HG03558 (cell line): ENCODE results near the gene ANTXR2.
"Not testable (repeated sequence)": the region's sequence is repeated elsewhere in the genome, so short reads cannot be mapped to it uniquely, and the experiment has no call there.

ENCODE experiments used
- ATAC-seq: cut with Tn5 transposase; IDR thresholded peaks from one replicate; pipeline ENCODE4 v1.9.1; 2021; ENCODE audit warnings: moderate number of reproducible peaks; ENCODE audit not compliant: unreplicated experiment; ENCODE audit errors: extremely low read depth

Gene ANTXR2

GRCh38 chr4:79999048-79999447 lies 74.0 kb downstream of the ANTXR2 start:
- not testable (repeated sequence) for ATAC-seq

DNA sequence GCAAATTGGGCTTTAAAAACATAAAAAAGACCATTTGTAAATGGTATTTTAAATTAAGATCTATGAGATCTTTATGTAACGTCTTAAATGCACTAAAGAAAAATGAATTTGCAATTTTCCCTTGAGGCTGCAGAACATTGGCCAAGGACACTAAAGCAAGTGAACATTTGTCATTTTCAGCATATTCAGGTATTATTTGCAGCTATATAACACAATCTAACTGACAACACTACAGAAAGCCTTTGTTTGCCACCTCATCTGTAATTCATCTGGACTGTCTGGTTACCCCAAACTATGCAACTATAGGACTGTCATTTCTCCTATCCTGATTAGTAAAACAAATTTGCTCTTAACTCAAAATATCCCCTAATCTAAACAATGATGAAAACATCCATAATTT lies 74.8 kb downstream of the ANTXR2 start:
- no peak for ATAC-seq

DNA sequence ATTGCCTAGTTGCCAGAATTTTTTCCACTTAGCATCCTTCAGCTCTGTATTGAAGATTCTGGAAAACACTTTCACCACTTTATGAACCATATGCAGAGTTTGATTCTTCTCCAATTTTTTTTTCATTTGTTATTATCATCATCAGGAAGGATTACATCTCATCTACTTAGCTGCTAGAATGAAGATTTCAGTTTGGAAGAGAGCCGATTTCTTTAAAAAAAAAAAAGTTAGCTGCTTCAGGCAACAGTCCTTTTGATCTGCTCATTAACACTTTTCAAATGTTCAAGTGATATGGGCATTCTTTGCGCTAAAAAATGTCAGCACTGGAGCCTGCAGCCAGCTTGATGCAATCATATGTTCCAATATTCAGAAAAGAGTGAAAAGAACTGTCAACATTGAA lies 76.2 kb downstream of the ANTXR2 start:
- no peak for ATAC-seq

- no peak for ATAC-seq
Measured at GRCh38 chr4:79993476-79993875, 79.6 kb downstream of the ANTXR2 start.

DNA sequence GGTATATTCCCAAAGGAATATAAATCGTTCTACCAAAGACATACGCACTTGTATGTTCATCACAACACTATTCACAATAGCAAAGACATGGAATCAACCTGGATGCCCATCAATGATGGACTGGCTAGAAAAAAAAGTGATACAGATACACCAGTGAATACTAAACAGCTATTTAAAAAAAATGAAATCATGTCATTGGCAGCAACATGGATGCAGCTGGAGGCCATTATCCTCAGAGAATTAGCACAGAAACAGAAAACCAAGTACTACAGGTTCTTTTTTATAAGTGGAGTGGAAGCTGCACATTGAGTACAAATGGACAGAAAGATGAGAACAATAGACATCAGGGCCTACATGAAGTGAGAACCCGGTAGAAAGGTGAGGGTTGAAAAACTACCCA lies 81.4 kb downstream of the ANTXR2 start:
- no peak for ATAC-seq

GRCh38 chr4:79991100-79991499 lies 81.9 kb downstream of the ANTXR2 start:
- ATAC-seq, result not testable (repeated sequence)

- ATAC-seq, result no peak
Measured at GRCh38 chr4:79987401-79987800, 85.6 kb downstream of the ANTXR2 start.

DNA sequence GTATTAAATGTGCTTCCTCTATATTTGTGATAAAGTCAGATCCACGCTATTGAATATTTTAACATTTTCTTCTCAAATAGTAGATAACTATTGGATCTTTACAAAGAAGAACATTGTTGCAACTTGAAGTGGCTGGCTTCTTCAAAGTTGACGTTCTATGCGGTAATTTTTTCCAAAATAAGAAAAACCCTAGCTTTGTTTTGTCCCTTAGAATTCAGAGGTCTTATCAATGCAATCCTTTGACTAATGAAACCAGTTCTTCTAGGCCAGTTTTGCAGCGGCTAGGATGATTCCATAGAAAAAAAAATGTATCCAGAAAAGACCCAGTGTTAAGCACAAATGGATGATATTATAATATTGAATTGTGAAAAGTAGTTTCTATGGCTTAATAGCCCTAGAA lies 89.6 kb downstream of the ANTXR2 start:
- no peak for ATAC-seq

DNA sequence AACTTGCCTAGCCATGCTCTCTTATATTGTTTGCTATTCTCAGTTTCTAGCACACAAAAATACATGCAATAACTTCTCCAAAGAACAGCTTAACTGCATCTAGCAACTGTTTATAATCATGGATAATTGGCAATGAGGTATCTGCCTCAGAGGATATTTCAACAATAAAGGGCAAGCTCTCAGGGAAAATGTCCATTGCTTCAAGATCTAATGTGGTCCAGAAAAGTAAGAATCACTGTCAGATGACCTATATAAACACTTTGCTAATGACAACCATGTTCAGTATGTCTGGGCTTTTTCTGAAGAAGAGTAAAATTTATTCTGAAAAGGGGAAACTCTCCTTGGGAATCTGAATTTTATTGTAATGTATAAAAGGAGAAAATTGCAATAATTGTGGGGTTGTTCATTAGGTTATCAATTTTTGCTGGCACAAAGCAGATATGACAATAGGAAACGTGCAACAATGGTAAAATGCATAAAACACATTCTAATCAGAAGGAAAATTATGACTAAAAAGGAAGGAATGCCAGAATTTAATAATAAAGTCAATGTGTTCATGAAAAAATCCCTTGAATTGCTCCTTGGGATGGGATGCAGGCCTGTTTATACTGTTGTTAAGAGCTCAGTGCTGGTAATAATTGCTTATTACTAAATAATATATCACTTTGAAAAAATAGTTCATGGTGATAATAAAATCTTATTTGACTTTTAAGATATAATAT lies 90.3 kb downstream of the ANTXR2 start:
- no peak for ATAC-seq

DNA sequence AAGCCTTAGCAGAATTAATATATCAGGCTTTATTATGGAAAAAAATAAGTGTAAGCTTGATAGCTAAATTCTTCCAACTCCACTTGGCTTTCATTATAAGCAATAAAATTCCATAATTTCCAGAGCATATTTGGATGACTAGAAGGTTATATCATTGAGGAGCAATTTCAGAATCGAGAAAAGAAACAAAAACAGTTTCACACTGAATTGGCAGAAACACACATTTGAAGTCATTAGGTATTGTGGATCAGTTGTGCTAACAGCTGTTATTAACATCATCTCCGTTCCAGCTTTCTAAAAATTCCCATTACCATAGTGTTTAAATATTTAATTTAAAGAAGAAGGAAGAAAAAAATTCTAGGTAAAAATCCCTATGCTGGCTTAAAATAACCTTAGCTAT lies 92.6 kb downstream of the ANTXR2 start:
- ATAC-seq, result no peak

GRCh38 chr4:79979785-79980437 lies 93.1 kb downstream of the ANTXR2 start:
- no peak for ATAC-seq

- ATAC-seq, result no peak
Measured at GRCh38 chr4:79977131-79977840, 95.7 kb downstream of the ANTXR2 start.

DNA sequence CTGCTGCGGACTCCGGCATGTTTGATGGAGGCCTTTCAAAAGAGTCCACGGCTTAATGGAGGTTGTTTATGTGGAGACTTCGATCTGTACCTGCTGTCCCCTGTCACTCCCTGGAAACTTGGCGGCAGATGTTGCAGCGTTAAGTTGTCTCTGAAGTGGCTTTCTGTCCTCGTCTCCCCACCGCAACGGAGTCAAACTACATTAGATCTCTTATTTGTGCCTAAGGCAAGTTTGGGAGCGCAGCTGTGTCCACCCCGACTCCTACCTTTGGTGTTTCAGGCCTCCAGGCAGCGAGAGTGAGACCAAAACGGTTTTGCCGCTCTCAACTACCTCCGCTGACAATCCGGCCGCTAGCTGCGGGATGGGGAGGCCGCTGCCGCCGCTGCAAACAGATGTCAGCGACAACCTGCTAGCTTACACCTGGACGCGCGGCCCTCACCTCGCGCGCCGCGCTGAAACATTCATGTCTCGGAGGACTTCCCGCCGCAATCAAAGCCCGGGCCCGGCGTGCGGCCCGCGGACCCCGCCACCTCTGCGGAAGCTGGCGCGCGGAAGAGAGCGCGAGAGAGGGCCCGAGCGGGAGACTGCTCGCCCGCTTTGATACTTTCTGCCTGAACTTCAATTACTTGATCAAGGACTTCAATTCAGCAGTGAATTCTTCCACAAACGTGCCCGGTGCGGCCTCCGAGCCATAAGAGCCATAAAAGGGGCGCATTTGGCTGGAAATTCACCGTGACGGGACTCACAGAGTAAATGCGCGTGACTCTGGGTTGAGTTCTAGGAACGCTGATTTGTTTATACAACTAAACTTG lies 108.4 kb downstream of the ANTXR2 start:
- no peak for ATAC-seq

- no peak for ATAC-seq
Measured at GRCh38 chr4:79964020-79964399, 109.0 kb downstream of the ANTXR2 start.

DNA sequence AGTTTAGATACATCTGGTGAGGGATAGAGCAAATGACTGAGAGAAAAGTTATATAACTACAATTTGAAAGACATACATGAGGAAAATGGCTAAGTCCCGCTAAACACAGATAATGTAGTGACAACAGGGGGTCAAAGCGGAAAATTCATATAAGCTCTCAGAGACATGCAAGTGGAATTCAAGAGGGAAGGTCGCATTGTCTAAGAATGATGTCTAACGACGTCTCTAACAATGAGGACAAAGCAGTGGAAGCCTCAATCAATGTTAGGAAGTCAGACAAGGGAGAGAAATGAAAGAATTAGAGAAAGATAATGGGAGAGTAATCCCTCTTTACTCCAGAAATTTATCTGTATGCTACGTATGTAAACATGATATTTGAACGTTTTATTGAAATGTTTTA lies 113.4 kb downstream of the ANTXR2 start:
- no peak for ATAC-seq

- no peak for ATAC-seq
Measured at GRCh38 chr4:79958466-79959264, 114.4 kb downstream of the ANTXR2 start.

DNA sequence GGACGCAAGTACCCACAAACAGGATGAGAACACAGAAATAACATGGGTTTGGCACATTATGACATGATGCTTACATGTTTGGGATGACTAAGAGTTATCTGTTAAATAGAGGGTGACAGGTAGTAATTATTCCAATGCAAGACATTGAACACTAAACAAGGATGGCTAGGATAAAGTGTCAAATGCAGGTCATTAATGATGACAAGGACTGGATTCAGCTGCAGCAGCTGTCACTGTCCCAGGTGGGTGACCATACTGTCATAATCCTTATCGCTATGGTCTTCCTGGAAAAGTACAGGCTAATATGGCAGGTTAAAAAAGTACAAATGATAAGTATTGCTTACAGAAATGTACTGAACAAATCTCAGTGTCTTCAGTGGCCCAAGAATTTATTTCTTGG lies 123.9 kb downstream of the ANTXR2 start:
- no peak for ATAC-seq

GRCh38 chr4:79948739-79949138 lies 124.3 kb downstream of the ANTXR2 start:
- ATAC-seq, result no peak

DNA sequence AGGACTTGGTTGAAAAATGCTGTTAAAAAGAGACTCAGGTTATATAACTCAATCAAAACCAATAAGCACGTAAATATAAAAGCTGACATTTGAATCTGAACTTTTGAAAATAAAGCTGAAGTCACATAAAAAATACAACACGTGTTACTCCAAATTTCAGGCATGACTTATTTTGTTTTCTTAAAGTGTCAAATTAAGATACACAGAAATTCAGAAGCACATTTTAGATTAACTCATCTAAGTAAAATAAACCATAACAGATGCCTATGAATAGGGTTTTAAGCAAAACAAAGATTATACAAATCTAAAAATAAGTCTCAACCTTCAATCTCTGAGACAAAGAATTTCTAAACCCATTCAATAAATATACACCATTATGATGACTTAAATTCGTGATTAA lies 124.8 kb downstream of the ANTXR2 start:
- no peak for ATAC-seq

DNA sequence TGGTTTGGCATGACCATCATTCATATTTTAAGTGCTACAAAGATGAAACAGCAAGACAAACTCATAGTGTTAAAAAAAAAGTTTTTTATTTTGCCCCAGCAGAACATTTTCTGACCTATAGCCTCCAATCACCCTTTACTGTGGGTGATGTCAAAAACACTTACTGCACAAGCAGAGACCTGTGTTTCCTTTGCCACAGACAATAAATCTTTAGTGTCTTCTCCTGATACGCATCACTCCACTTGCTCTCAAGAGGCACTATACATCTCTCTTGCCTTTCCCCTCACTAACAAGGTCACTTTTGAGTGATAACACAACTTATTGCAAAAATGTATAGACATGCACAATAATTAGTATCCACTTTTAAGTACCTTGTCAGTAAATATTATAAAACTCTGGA lies 125.6 kb downstream of the ANTXR2 start:
- no peak for ATAC-seq
